HG03139 (cell line): ENCODE measurements around the gene AMOTL1.

ENCODE experiments used
- ATAC-seq: cut with Tn5 transposase; IDR thresholded peaks from one replicate; pipeline ENCODE4 v1.9.1; 2021; ENCODE audit not compliant: unreplicated experiment

Gene AMOTL1

DNA sequence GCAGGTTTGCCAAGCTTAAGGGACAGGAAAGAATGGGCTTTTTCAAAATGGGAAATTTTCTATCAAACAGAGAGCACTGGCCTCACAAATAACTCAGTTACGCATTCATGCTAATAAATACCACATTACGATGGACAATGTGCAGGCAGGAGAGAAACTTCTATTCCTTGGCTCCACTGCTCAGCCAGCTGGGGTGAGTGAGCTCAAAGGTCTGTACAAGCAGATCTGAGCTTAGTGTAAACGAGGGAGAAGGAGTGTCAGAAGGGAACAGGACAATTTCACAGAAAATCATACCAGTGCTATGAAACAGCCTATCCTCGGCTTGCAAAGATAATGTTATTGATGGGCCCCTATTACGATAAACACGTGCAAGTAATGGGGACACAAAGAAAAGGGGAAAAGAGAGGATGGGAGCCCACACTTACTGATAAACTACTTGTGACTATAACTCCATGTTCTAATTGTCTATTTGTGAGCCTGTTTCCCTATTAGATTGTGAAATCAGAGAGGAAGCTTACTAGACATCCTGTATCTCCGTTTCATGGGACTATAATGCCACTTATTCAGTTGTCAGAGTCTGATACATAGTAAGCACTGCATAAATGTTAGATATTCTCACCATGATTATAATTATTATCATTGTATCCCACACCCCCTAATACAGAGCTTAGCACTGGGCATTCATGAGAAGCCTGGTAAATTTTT, 46.3 kb downstream of the AMOTL1 start:
- no peak for ATAC-seq

DNA sequence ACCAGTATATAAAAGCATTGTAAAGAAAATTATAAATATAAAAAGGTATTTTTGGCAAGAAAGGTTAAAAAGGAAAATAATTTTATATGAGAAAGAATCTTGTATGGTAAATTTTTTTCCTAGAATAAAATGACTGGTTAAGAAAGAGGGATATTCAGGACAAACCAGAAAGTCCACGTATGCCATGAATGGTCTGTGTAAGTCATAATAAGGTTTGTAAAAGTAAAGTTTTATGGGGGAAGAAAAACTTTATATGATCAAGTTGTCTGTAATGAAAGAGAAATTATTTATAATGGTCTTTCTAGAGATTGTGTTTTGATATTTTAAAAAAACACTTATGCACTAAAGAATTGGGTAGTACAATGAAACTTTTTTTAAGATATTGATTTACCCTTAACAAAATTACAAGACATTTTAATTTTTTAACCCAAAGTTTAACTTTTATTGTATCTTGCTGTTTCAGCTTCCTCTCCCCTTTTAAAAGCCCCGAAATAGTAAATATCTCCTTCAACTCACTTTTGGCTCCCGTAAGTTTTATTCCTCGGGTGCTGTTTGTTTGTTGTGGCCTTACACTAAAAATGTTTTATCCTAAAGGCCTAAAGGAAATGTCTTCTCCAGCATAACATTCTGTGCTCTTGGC, 47.7 kb downstream of the AMOTL1 start:
- no peak for ATAC-seq

- ATAC-seq, result no peak
Measured at GRCh38 chr11:94820480-94820879, 52.3 kb downstream of the AMOTL1 start.

DNA sequence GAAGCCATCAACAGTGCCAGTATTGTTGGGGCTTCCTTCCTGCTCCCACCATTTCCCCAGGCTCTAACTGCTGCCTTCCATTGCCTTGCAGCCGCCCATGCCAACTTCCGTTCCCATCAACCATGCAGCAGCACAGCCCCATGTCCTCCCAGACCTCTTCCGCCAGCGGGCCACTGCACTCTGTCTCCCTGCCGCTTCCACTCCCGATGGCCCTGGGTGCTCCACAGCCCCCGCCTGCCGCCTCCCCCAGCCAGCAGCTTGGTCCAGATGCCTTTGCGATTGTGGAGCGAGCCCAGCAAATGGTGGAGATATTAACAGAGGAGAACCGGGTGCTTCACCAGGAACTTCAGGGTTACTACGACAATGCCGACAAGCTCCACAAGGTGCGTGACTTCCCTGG, 53.3 kb downstream of the AMOTL1 start:
- ATAC-seq, result no peak

- ATAC-seq, result no peak
Measured at GRCh38 chr11:94822080-94822479, 53.9 kb downstream of the AMOTL1 start.

DNA sequence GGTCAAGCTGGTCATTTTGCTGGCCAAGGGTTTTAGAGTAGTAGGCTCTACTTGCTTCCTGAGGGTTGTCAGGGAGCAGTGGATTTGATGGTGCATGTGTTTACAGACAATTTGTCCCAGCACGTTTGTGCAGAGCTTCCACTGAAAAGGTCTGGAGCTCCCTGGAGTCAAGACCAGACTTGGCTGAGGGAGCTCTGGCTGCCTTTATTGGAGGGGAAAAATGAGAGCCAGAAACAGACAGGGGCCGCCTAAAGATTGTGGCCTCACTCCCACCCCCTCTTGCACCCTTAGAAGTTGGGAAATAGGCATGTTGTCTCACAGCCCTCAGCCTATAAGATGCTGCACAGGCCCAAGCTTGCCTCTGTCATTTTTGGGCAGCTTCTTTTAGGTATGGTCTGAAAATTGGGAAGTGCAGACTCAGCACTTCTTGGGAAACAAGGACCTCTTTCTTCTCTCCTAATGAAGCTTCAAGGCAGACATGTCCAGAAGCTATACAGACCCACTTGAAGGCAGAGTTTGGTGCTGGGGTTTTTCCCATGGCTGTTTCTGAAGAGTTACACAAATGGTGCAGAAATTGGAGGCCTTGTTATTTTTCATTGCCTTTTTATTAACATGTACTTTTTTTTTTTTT, 55.1 kb downstream of the AMOTL1 start:
- ATAC-seq, result no peak

- ATAC-seq, result no peak
Measured at GRCh38 chr11:94825031-94825430, 56.9 kb downstream of the AMOTL1 start.

- ATAC-seq, result no peak
Measured at GRCh38 chr11:94825481-94825880, 57.3 kb downstream of the AMOTL1 start.

DNA sequence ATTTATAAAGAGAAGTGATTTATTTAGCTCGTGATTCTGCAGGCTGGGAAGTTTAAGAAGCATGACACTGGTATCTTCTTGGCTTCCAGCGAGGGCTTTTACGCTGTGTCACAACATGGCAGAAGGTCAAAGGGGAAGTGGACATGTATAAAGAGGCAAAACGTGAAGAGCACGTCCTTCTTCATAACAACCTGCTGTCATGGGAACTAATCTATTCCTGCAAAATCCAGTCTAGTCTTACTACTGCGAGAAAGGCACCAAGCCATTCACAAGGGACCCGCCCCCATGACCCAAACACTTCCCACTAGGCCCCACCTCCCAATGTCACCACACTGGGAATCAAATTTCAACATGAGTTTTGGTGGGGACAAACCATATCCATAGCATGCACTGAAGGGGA, 58.3 kb downstream of the AMOTL1 start:
- no peak for ATAC-seq

- ATAC-seq, result no peak
Measured at GRCh38 chr11:94828088-94828487, 59.9 kb downstream of the AMOTL1 start.

- no peak for ATAC-seq
Measured at GRCh38 chr11:94830722-94831510, 62.8 kb downstream of the AMOTL1 start.

GRCh38 chr11:94831529-94831928, 63.4 kb downstream of the AMOTL1 start:
- no peak for ATAC-seq

- no peak for ATAC-seq
Measured at GRCh38 chr11:94832604-94833235, 64.6 kb downstream of the AMOTL1 start.

- no peak for ATAC-seq
Measured at GRCh38 chr11:94834911-94835593, 66.9 kb downstream of the AMOTL1 start.

- ATAC-seq, result no peak
Measured at GRCh38 chr11:94835594-94835927, 67.4 kb downstream of the AMOTL1 start.

DNA sequence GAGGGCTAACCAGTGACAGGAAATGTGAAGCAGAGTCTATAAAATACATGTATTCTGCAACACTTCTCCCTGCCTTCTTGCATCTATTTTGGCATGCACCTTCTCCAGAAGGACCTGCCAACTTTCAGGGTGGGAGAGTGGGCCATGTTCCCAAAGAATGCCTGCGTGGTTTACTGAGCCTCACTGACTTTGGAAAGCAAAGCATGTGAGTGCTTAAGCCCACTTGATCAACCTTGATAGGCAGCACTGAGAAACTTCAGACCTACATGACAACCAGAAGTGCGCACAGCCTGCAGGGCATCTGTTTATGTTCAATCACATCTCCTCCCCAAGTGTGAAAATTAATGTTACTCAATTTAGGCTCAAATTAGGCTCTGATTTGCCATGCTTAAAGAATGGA, 69.2 kb downstream of the AMOTL1 start:
- ATAC-seq, result no peak

- ATAC-seq, result no peak
Measured at GRCh38 chr11:94838027-94838731, 70.0 kb downstream of the AMOTL1 start.

DNA sequence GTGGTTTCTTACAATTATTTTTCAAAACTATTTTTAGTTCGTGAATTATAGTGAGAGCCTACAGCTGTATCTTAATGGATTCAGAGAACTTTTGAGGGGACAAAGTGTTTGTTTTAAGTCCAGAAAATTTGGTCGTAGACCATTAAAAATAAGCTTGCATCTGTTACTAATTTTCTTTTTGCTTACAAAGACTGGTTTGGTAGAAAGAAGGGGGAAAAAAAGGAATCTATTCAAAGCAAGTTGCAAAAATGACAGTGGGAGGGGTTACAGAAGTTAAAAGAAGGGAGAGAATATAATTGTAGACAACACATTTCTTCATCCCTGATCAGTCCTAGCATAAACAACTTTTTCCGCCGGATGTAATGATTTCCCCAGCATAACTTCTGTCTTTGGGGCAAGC, 72.1 kb downstream of the AMOTL1 start:
- ATAC-seq, result no peak

GRCh38 chr11:94844031-94844430, 75.9 kb downstream of the AMOTL1 start:
- no peak for ATAC-seq

GRCh38 chr11:94845622-94846021, 77.5 kb downstream of the AMOTL1 start:
- ATAC-seq, result no peak
